ENCODE results near the gene TTC1.

TTC1 gene

DNA sequence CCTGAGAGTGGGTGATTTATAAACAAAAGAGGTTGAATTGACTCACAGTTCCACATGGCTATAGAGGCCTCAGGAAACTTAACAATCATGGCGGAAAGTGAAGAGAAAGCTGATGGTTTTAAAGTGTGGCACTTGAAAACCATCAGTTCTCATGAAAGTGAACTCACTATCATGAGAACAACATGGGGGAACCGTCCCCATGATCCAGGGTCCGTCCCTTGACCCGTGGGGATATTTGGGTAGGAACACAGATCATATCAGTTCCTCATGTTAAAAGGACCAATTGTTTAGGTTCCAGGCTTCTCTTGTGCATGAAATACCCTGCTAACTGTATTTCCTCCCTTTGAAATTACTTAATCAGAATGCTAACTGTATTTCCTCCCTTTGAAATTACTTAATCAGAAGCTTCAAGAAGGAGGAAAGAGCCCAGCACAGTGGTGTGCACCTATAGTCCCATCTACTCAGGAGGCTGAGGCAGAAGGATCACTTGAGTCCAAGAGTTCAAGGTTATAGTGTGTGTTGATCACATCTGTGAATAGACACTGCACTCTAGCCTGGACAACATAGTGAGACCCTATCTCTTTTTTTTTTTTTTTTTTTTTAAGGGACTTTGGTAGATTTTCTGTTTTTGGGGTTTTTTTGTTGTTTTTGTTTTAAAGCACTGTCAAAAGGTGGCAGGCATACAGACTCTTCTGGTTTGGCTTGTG is 24.8 kb downstream of the TTC1 start:
- Histone ChIP-seq H3K9ac (ENCODE audit: low read length) (no peak overlapping the region), H3K27ac (ENCODE audit: low read depth, low read length) (no peak overlapping the region), H3K4me1 (ENCODE audit: control insufficient read depth, insufficient read depth, low read length) (peaks cover 2% of the 10 kb centered on the region), H3K4me3 (ENCODE audit: low read length) (no peak overlapping the region), H3K36me3 (ENCODE audit: control insufficient read depth, insufficient read depth, low read length) (peaks cover 4% of the 10 kb centered on the region), H3K27me3 (ENCODE audit: control insufficient read depth, insufficient read depth, low read length) (no peaks in the 10 kb centered on the region)

DNA sequence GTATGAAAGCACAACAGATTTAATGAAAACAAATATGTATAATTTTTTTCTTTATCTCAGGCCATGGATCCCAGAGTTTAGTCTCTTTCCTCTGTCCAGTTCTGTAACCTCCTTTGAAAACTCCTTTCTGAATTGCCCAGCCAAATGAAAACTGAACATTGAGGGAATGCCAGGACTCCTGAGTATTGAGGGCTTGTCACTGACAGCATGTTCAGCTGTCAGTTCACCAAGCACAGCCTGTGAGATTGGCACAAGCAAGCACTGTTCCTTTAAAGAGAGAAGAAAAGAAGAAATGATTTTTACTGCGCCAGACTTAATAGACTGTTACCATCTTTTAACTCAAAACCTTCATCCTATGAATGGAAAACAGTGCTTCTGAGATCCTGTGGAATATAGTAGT is 27.3 kb downstream of the TTC1 start:
- peaks cover 4% of the 10 kb centered on the region for H3K36me3 ChIP-seq (ENCODE audit: control insufficient read depth, insufficient read depth, low read length)
- H3K27me3 ChIP-seq (ENCODE audit: control insufficient read depth, insufficient read depth, low read length) = no peaks in the 10 kb centered on the region
- H3K4me1 ChIP-seq (ENCODE audit: control insufficient read depth, insufficient read depth, low read length) = no peaks in the 10 kb centered on the region
- no peak overlapping the region for H3K9ac ChIP-seq (ENCODE audit: low read length)
- H3K27ac ChIP-seq (ENCODE audit: low read depth, low read length) = no peak overlapping the region
- H3K4me3 ChIP-seq (ENCODE audit: low read length) = no peak overlapping the region

DNA sequence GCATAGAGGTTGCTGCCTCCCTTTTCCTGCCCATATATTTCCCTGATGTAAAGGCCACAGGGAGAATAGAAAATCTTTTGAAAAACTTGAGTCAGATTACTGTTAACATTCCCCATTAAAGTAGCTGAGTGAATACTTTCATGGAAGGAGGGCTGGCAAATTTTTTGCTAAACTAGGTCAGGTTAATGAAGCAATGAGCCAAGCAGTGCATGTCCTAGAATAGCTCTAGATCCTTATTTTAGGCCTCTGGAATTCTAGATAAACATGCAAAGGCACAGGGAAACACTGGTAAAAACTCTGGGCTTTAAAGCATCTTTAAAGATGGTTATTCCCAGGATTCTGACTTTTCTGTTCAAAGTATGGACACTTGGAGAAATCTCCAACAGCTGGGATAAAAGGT is 27.9 kb downstream of the TTC1 start:
- no peaks in the 10 kb centered on the region for H3K4me1 ChIP-seq (ENCODE audit: control insufficient read depth, insufficient read depth, low read length)
- H3K36me3 ChIP-seq (ENCODE audit: control insufficient read depth, insufficient read depth, low read length) = peaks cover 2% of the 10 kb centered on the region
- no peak overlapping the region for H3K4me3 ChIP-seq (ENCODE audit: low read length)
- no peaks in the 10 kb centered on the region for H3K27me3 ChIP-seq (ENCODE audit: control insufficient read depth, insufficient read depth, low read length)
- H3K9ac ChIP-seq (ENCODE audit: low read length) = no peak overlapping the region
- no peak overlapping the region for H3K27ac ChIP-seq (ENCODE audit: low read depth, low read length)

DNA sequence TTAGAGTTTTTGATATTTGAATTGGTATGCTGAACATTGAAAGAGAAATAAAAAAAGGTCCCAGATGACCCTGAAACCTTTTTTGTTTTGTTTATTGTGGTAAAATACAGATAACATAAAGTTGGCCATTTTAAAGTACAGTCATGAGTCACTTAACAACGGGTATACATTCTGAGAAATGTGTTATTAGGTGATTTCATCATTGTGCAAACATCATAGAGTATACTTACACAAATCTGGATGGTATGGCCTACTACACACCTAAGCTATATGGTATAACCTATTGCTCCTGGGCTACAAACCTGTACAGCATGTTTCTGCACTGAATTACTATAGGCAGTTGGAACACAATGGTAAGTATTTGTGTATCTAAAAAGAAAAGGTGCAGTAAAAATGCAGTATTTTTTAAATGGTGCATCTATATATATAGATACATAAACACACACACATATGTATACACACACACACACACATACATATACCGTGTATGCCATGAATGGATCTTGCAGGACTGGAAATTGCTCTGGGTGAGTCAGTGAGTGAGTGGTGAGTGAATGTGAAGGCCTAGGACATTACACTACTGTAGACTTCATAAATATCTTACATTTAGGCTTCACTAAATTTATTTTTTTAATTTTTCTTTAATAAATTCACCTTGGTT is 31.0 kb downstream of the TTC1 start:
- peaks cover 2% of the 10 kb centered on the region for H3K36me3 ChIP-seq (ENCODE audit: control insufficient read depth, insufficient read depth, low read length)
- no peak overlapping the region for H3K4me3 ChIP-seq (ENCODE audit: low read length)
- H3K9ac ChIP-seq (ENCODE audit: low read length) = no peak overlapping the region
- no peaks in the 10 kb centered on the region for H3K4me1 ChIP-seq (ENCODE audit: control insufficient read depth, insufficient read depth, low read length)
- no peak overlapping the region for H3K27ac ChIP-seq (ENCODE audit: low read depth, low read length)
- H3K27me3 ChIP-seq (ENCODE audit: control insufficient read depth, insufficient read depth, low read length) = no peaks in the 10 kb centered on the region

DNA sequence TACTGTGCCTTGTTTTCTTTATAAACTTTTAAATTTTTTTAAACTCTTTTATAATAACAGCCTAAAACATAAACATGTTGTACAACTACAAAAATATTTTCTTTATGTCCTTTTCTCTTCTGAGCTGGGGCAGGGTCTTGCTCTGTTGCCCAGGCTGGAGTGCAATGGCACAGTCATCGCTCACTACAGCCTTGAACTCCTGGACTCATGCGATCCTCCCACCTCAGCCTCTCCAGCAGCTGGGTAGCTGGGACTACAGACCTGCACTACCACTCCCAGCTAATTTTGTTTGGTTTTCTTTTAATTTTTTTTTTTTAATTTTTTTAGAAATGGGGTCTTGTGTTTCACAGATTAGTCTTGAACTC is 31.5 kb downstream of the TTC1 start:
- peaks cover 2% of the 10 kb centered on the region for H3K36me3 ChIP-seq (ENCODE audit: control insufficient read depth, insufficient read depth, low read length)

DNA sequence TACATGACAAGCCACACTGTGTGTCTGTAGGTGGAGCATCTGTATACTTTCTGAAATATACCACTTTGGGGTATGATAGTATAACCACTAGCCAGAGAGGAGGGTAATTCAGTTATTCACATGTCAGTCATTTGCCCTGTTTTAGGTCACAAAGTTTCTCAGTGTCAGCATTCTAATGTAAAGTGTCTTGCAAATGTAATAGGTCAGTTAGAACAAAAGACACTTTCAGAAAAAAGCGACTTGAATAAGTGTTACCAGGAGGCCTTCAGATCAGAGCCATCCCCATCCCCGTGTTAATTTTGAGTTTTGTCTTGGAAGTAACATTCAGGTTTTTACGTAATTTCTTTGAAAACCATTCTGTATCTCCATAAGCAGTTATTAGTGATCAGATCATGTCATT is 33.7 kb downstream of the TTC1 start:
- Histone ChIP-seq H3K4me3 (ENCODE audit: low read length) (no peak overlapping the region), H3K4me1 (ENCODE audit: control insufficient read depth, insufficient read depth, low read length) (no peaks in the 10 kb centered on the region), H3K9ac (ENCODE audit: low read length) (no peak overlapping the region), H3K36me3 (ENCODE audit: control insufficient read depth, insufficient read depth, low read length) (peaks cover 5% of the 10 kb centered on the region), H3K27me3 (ENCODE audit: control insufficient read depth, insufficient read depth, low read length) (no peaks in the 10 kb centered on the region), H3K27ac (ENCODE audit: low read depth, low read length) (no peak overlapping the region)

More for the DNA sequence above, 31.5 kb downstream of the TTC1 start:
- Histone ChIP-seq H3K9ac (ENCODE audit: low read length) (no peak overlapping the region), H3K4me3 (ENCODE audit: low read length) (no peak overlapping the region), H3K27me3 (ENCODE audit: control insufficient read depth, insufficient read depth, low read length) (no peaks in the 10 kb centered on the region), H3K27ac (ENCODE audit: low read depth, low read length) (no peak overlapping the region), H3K4me1 (ENCODE audit: control insufficient read depth, insufficient read depth, low read length) (no peaks in the 10 kb centered on the region)

DNA sequence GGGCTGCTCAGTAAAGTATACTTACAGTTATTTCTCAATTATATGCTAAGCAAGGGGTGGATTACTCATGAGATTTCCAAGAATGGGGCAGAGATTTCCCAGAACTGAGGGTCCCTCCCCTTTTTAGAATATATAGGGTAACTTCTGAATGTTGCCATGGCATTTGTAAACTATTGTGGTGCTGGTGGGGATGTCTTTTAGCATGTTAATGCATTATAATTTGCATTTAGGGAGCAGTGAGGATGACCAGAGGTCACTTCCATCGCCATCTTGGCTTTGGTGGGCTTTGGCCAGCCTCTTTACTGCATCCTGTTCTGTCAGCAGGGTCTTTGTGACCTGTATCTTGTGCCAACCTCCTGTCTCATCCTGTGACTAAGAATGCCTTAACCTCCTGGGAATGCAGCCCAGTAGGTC is 35.5 kb downstream of the TTC1 start:
- Histone ChIP-seq H3K4me1 (ENCODE audit: control insufficient read depth, insufficient read depth, low read length) (no peaks in the 10 kb centered on the region), H3K36me3 (ENCODE audit: control insufficient read depth, insufficient read depth, low read length) (peaks cover 3% of the 10 kb centered on the region), H3K4me3 (ENCODE audit: low read length) (no peak overlapping the region)

DNA sequence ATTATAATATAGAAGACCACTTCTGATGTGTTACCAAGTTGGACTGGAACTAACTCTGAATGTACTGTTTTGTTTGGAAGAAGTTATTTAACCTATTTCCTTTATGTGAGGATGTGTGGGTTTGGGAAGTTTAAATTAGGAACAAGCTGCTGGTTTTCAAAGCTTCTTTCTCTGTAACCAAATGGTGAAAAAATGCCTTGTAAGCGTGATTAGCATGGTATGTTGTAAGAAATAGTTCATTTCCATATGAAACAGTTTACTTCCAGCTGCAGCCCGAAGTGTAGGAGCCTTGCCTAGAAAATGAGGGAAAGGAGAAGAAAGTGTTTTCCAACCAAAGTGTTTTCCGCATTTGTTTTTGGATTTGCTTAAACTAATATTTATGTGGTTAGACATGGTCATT is 36.0 kb downstream of the TTC1 start:
- H3K4me1 ChIP-seq (ENCODE audit: control insufficient read depth, insufficient read depth, low read length) = no peaks in the 10 kb centered on the region
- H3K4me3 ChIP-seq (ENCODE audit: low read length) = no peak overlapping the region
- H3K27ac ChIP-seq (ENCODE audit: low read depth, low read length) = no peak overlapping the region
- no peaks in the 10 kb centered on the region for H3K27me3 ChIP-seq (ENCODE audit: control insufficient read depth, insufficient read depth, low read length)
- no peak overlapping the region for H3K9ac ChIP-seq (ENCODE audit: low read length)
- peaks cover 3% of the 10 kb centered on the region for H3K36me3 ChIP-seq (ENCODE audit: control insufficient read depth, insufficient read depth, low read length)

More for the DNA sequence above, 35.5 kb downstream of the TTC1 start:
- Histone ChIP-seq H3K9ac (ENCODE audit: low read length) (no peak overlapping the region), H3K27ac (ENCODE audit: low read depth, low read length) (no peak overlapping the region), H3K27me3 (ENCODE audit: control insufficient read depth, insufficient read depth, low read length) (no peaks in the 10 kb centered on the region)

DNA sequence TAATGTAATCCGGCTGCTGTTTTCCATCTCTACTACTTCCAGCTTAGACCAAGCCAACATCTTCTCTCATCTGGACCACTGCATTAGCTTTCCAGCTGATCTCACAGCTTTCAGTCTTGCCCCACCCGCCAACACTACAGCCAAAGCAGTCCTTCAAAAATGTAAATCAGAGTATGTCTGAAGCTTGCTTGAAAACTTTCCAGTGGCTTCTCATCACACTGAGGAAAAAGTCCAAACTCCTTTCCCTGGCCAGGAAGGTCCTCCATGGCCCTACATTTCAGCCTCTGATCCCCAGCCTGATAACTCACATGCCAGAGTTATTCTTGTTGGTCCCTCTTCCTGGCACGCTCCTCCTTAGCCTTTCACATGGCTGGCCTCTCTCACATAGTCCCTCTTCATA is 38.5 kb downstream of the TTC1 start:
- Histone ChIP-seq H3K36me3 (ENCODE audit: control insufficient read depth, insufficient read depth, low read length) (peaks cover 8% of the 10 kb centered on the region), H3K27me3 (ENCODE audit: control insufficient read depth, insufficient read depth, low read length) (no peaks in the 10 kb centered on the region), H3K9ac (ENCODE audit: low read length) (no peak overlapping the region), H3K4me3 (ENCODE audit: low read length) (no peak overlapping the region), H3K27ac (ENCODE audit: low read depth, low read length) (no peak overlapping the region), H3K4me1 (ENCODE audit: control insufficient read depth, insufficient read depth, low read length) (no peaks in the 10 kb centered on the region)

DNA sequence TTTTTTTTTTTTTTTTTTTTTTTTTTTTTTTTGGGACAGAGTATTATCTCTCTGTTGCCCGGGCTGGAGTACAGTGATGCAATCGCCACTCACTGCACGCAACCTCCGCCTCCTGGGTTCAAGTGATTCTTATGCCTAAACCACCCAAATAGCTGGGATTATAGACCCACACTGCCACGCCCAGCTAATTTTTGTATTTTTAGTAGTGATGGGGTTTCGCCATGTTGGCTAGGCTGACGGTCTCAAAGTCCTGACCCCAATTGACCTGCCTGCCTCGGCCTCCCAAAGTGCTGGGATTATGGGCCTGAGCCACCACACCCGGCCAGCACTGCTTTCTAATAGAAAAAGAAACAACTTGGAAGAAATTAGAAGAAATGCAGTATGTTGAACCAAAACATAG is 39.2 kb downstream of the TTC1 start:
- Histone ChIP-seq H3K9ac (ENCODE audit: low read length) (no peak overlapping the region), H3K4me3 (ENCODE audit: low read length) (no peak overlapping the region), H3K27me3 (ENCODE audit: control insufficient read depth, insufficient read depth, low read length) (no peaks in the 10 kb centered on the region), H3K27ac (ENCODE audit: low read depth, low read length) (no peak overlapping the region), H3K36me3 (ENCODE audit: control insufficient read depth, insufficient read depth, low read length) (peaks cover 12% of the 10 kb centered on the region), H3K4me1 (ENCODE audit: control insufficient read depth, insufficient read depth, low read length) (no peaks in the 10 kb centered on the region)

DNA sequence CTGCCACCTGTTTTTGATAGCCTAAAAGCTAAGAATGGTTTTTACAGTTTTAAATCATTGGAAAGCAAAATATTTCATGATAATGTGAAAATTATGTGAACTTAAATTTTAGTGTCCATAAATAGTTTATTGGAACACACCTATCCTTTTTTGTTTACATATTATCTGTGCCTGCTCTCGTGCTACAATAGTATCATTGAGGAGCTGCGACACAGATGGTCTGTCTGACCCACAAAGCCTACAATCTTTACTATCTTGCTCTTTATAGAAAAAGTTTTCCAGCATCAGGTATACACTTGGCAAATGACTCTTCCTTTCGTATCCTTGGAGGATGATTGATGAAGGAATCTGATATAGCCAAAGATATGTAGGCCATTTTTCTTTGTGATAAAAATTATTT is 40.2 kb downstream of the TTC1 start:
- Histone ChIP-seq H3K27ac (ENCODE audit: low read depth, low read length) (no peak overlapping the region), H3K27me3 (ENCODE audit: control insufficient read depth, insufficient read depth, low read length) (no peaks in the 10 kb centered on the region), H3K9ac (ENCODE audit: low read length) (no peak overlapping the region), H3K4me3 (ENCODE audit: low read length) (no peak overlapping the region), H3K36me3 (ENCODE audit: control insufficient read depth, insufficient read depth, low read length) (peaks cover 12% of the 10 kb centered on the region), H3K4me1 (ENCODE audit: control insufficient read depth, insufficient read depth, low read length) (no peaks in the 10 kb centered on the region)

DNA sequence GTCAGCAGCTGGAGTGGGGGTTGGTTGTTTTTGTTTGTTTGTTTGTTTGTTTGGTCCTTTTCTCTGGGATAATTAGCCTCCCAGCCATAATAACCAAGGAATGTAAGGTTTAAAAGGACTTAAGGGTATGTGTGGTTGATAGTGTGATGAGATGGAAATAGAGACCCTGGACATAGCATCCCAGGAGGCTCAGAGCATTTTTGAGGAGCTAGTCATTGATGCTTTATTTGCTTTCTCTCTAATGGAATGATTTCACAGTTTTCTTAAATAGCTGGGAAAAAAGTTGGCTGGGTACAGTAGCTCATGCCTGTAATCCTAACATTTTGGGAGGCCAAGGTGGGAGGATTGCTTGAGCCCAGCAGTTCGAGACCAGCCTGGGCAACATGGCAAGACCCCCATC is 45.1 kb downstream of the TTC1 start:
- no peak overlapping the region for H3K27ac ChIP-seq (ENCODE audit: low read depth, low read length)
- peaks cover 17% of the 10 kb centered on the region for H3K36me3 ChIP-seq (ENCODE audit: control insufficient read depth, insufficient read depth, low read length)
- H3K4me1 ChIP-seq (ENCODE audit: control insufficient read depth, insufficient read depth, low read length) = no peaks in the 10 kb centered on the region

DNA sequence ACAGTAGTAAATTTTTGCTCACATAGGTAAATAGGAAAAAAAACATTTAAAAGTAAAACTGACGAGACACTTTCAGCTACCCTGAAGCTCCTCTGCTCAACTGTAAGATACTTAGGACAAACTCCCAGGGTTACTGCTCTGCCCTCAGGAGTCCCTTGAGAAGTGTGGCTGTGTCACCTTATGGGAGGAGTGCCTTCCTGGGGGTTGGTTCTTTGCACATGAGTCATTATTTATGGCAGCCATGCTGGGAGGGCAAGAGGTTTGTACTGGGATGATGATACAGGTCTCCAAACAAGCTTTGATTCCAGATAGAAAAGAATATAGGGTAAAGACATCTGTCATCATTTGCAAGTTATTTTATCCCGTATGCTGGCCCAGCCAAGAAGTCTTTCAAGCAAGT is 45.9 kb downstream of the TTC1 start:
- Histone ChIP-seq H3K4me1 (ENCODE audit: control insufficient read depth, insufficient read depth, low read length) (no peaks in the 10 kb centered on the region), H3K36me3 (ENCODE audit: control insufficient read depth, insufficient read depth, low read length) (peaks cover 17% of the 10 kb centered on the region), H3K9ac (ENCODE audit: low read length) (no peak overlapping the region), H3K4me3 (ENCODE audit: low read length) (no peak overlapping the region), H3K27ac (ENCODE audit: low read depth, low read length) (no peak overlapping the region), H3K27me3 (ENCODE audit: control insufficient read depth, insufficient read depth, low read length) (no peaks in the 10 kb centered on the region)

More for the DNA sequence above, 45.1 kb downstream of the TTC1 start:
- H3K4me3 ChIP-seq (ENCODE audit: low read length) = no peak overlapping the region
- H3K9ac ChIP-seq (ENCODE audit: low read length) = no peak overlapping the region
- H3K27me3 ChIP-seq (ENCODE audit: control insufficient read depth, insufficient read depth, low read length) = no peaks in the 10 kb centered on the region
